NOMO-1 treated with dmso at 0.1 percent for 144 hours (cell line): ENCODE results near the gene CIAO1.
"Not testable (repeated sequence)": the region's sequence is repeated elsewhere in the genome, so short reads cannot be mapped to it uniquely, and the experiment has no call there.

Experiments
- DNase-seq: peaks from one replicate; lab custom pipeline; 2025; ENCODE audit not compliant: unreplicated experiment; lab: John Stamatoyannopoulos, UW

The CIAO1 gene

GRCh38 chr2:96265840-96266679 is at the start of gene CIAO1, which contains the start of gene TMEM127:
TSS of gene CIAO1 (plus strand) at chr2:96266225. CDS start at chr2:96266351, 126 bp downstream.
TSS of gene TMEM127 (minus strand) at chr2:96265997. CDS start at chr2:96265381, 616 bp downstream.
- peak; percentile 98 for DNase-seq

- peak; percentile 11 for DNase-seq
Measured at GRCh38 chr2:96218508-96219131, 47.4 kb upstream of the CIAO1 start.

GRCh38 chr2:96219959-96220358 is 46.1 kb upstream of the CIAO1 start:
- DNase-seq: not testable (repeated sequence)

- DNase-seq: not testable (repeated sequence)
Measured at GRCh38 chr2:96221106-96221505, 44.9 kb upstream of the CIAO1 start.

- DNase-seq: peak; percentile 79
Measured at GRCh38 chr2:96225016-96225533, 41.0 kb upstream of the CIAO1 start.

GRCh38 chr2:96231316-96231715 is 34.7 kb upstream of the CIAO1 start:
- DNase-seq: no peak

GRCh38 chr2:96233436-96233835 is 32.6 kb upstream of the CIAO1 start:
- DNase-seq: peak; percentile 58

- DNase-seq: peak; percentile 58
Measured at GRCh38 chr2:96233880-96234316, 32.1 kb upstream of the CIAO1 start.

- DNase-seq: no peak
Measured at GRCh38 chr2:96236882-96237281, 29.1 kb upstream of the CIAO1 start.

GRCh38 chr2:96238266-96238665 is 27.8 kb upstream of the CIAO1 start:
- DNase-seq: no peak

- DNase-seq: no peak
Measured at GRCh38 chr2:96239091-96239490, 26.9 kb upstream of the CIAO1 start.

GRCh38 chr2:96239745-96240264 is 26.2 kb upstream of the CIAO1 start:
- DNase-seq: no peak

GRCh38 chr2:96240341-96241038 is 25.5 kb upstream of the CIAO1 start:
- DNase-seq: no peak

- peak; percentile 19 for DNase-seq
Measured at GRCh38 chr2:96241227-96241626, 24.8 kb upstream of the CIAO1 start.

GRCh38 chr2:96241900-96242611 is 24.0 kb upstream of the CIAO1 start:
- peak; percentile 88 for DNase-seq

GRCh38 chr2:96243843-96244242 is 22.2 kb upstream of the CIAO1 start:
- DNase-seq: no peak

GRCh38 chr2:96245609-96246390 is 20.2 kb upstream of the CIAO1 start:
- peak; percentile 61 for DNase-seq

- no peak for DNase-seq
Measured at GRCh38 chr2:96247009-96247408, 19.0 kb upstream of the CIAO1 start.

- DNase-seq: no peak
Measured at GRCh38 chr2:96247896-96248295, 18.1 kb upstream of the CIAO1 start.

- no peak for DNase-seq
Measured at GRCh38 chr2:96248624-96249023, 17.4 kb upstream of the CIAO1 start.
